Skeletal muscle satellite cell (primary cell): ENCODE data around the gene VASP. TPM values are rescaled to one million over a fixed set of nuclear protein-coding genes. Genes with fewer than 3 reads are reported as not detected.

Experiments
- H3K27me3 ChIP-seq: 2 replicates; pipeline ENCODE4 v1.7.0; 2013; ENCODE audit warnings: low read length; ENCODE audit not compliant: control insufficient read depth, insufficient read depth
- H3K36me3 ChIP-seq: 2 replicates; pipeline ENCODE4 v1.7.0; 2013; ENCODE audit warnings: mild to moderate bottlenecking, control low read depth, low read length; ENCODE audit not compliant: insufficient read depth
- H3K4me1 ChIP-seq: 2 replicates; pipeline ENCODE4 v1.7.0; 2013; ENCODE audit warnings: low read length; ENCODE audit not compliant: control insufficient read depth, insufficient read depth
- H3K4me2 ChIP-seq: 2 replicates; pipeline ENCODE4 v1.7.0; 2013; ENCODE audit warnings: mild to moderate bottlenecking, low read length
- H3K4me3 ChIP-seq: 2 replicates; pipeline ENCODE4 v1.7.0; 2013; ENCODE audit warnings: low read length
- H3K9ac ChIP-seq: 2 replicates; pipeline ENCODE4 v1.7.0; 2013; ENCODE audit warnings: mild to moderate bottlenecking, low read depth, low read length, moderate library complexity
- H3K9me3 ChIP-seq: replicated peaks from 2 replicates; pipeline ENCODE4 v1.7.0; 2013; ENCODE audit warnings: mild to moderate bottlenecking, control low read depth, low read length
- total RNA-seq: library from RNA; depleted of rRNA; stranded (reverse); fragments of >200 nt; gene quantifications from 2 replicates; pipeline ENCODE4 v1.2.3, GENCODE V29; 2012; rRNA removed

VASP gene
- 81.9 and 97.9 TPM in 2 replicates for total RNA-seq

- peaks cover 20% of the 10 kb centered on the region for H3K4me1 ChIP-seq
- H3K9me3 ChIP-seq: no peaks in the 10 kb centered on the region
- H3K27me3 ChIP-seq: no peaks in the 10 kb centered on the region
- H3K9ac ChIP-seq: peak within 1 kb of the TSS; percentile 81
- peak within 1 kb of the TSS; percentile 77 for H3K4me3 ChIP-seq
- H3K4me2 ChIP-seq: peak within 1 kb of the TSS; percentile 93
- peaks cover 12% of the 10 kb centered on the region for H3K36me3 ChIP-seq
These were observed at the start of gene VASP for GRCh38 chr19:45506989-45507871. VASP (plus strand) TSS chr19:45507479; CDS start chr19:45507772, 293 bp downstream.

- no peak overlapping the region for H3K9ac ChIP-seq
- no peak overlapping the region for H3K4me3 ChIP-seq
- H3K4me1 ChIP-seq: peaks cover 26% of the 10 kb centered on the region
- no peaks in the 10 kb centered on the region for H3K36me3 ChIP-seq
- H3K9me3 ChIP-seq: no peaks in the 10 kb centered on the region
- no peaks in the 10 kb centered on the region for H3K27me3 ChIP-seq
- no peak overlapping the region for H3K4me2 ChIP-seq
These were observed 49.5 kb upstream of the VASP start for GRCh38 chr19:45457776-45458175.

- Histone ChIP-seq H3K4me2 (no peak overlapping the region), H3K4me3 (no peak overlapping the region), H3K4me1 (peaks cover 9% of the 10 kb centered on the region), H3K27me3 (no peaks in the 10 kb centered on the region), H3K9me3 (no peaks in the 10 kb centered on the region), H3K9ac (no peak overlapping the region), H3K36me3 (no peaks in the 10 kb centered on the region)
These were observed 46.4 kb upstream of the VASP start for GRCh38 chr19:45460807-45461347.

- no peaks in the 10 kb centered on the region for H3K27me3 ChIP-seq
These were observed 45.1 kb upstream of the VASP start for GRCh38 chr19:45462174-45462573.

GRCh38 chr19:45463241-45463640 is 44.0 kb upstream of the VASP start:
- H3K9me3 ChIP-seq: no peaks in the 10 kb centered on the region
- H3K36me3 ChIP-seq: no peaks in the 10 kb centered on the region
- no peak overlapping the region for H3K9ac ChIP-seq
- no peaks in the 10 kb centered on the region for H3K27me3 ChIP-seq
- peaks cover 8% of the 10 kb centered on the region for H3K4me1 ChIP-seq
- H3K4me2 ChIP-seq: no peak overlapping the region
- H3K4me3 ChIP-seq: no peak overlapping the region

More at GRCh38 chr19:45462174-45462573, 45.1 kb upstream of the VASP start:
- peaks cover 3% of the 10 kb centered on the region for H3K4me1 ChIP-seq
- H3K36me3 ChIP-seq: no peaks in the 10 kb centered on the region
- no peak overlapping the region for H3K4me2 ChIP-seq
- H3K9ac ChIP-seq: no peak overlapping the region
- H3K9me3 ChIP-seq: no peaks in the 10 kb centered on the region
- no peak overlapping the region for H3K4me3 ChIP-seq

GRCh38 chr19:45464274-45464673 is 43.0 kb upstream of the VASP start:
- no peak overlapping the region for H3K4me3 ChIP-seq
- no peaks in the 10 kb centered on the region for H3K36me3 ChIP-seq
- no peak overlapping the region for H3K9ac ChIP-seq
- H3K27me3 ChIP-seq: no peaks in the 10 kb centered on the region
- no peak overlapping the region for H3K4me2 ChIP-seq
- peaks cover 11% of the 10 kb centered on the region for H3K4me1 ChIP-seq
- H3K9me3 ChIP-seq: no peaks in the 10 kb centered on the region

- Histone ChIP-seq H3K4me3 (no peak overlapping the region), H3K9me3 (no peaks in the 10 kb centered on the region), H3K36me3 (no peaks in the 10 kb centered on the region), H3K27me3 (no peaks in the 10 kb centered on the region), H3K4me1 (peaks cover 13% of the 10 kb centered on the region), H3K4me2 (no peak overlapping the region), H3K9ac (no peak overlapping the region)
These were observed 42.3 kb upstream of the VASP start for GRCh38 chr19:45464852-45465441.

GRCh38 chr19:45467115-45467455 is 40.2 kb upstream of the VASP start:
- H3K36me3 ChIP-seq: no peaks in the 10 kb centered on the region
- peak overlapping the region; percentile 90 for H3K4me3 ChIP-seq
- peak overlapping the region; percentile 90 for H3K9ac ChIP-seq
- peak overlapping the region; percentile 98 for H3K4me2 ChIP-seq
- no peaks in the 10 kb centered on the region for H3K27me3 ChIP-seq
- peaks cover 19% of the 10 kb centered on the region for H3K4me1 ChIP-seq
- no peaks in the 10 kb centered on the region for H3K9me3 ChIP-seq

GRCh38 chr19:45467456-45468158 is 39.7 kb upstream of the VASP start, which contains the start of gene FOSB:
FOSB (plus strand) TSS chr19:45467996; CDS start chr19:45468587, 591 bp downstream.
- peak within 1 kb of the TSS; percentile 98 for H3K4me2 ChIP-seq
- H3K9me3 ChIP-seq: no peaks in the 10 kb centered on the region
- H3K9ac ChIP-seq: peak within 1 kb of the TSS; percentile 90
- peak within 1 kb of the TSS; percentile 90 for H3K4me3 ChIP-seq
- no peaks in the 10 kb centered on the region for H3K27me3 ChIP-seq
- H3K36me3 ChIP-seq: no peaks in the 10 kb centered on the region
- peaks cover 19% of the 10 kb centered on the region for H3K4me1 ChIP-seq

- H3K4me1 ChIP-seq: peaks cover 19% of the 10 kb centered on the region
These were observed 39.1 kb upstream of the VASP start for GRCh38 chr19:45468159-45468651.

GRCh38 chr19:45468803-45469131 is 38.5 kb upstream of the VASP start:
- H3K9me3 ChIP-seq: no peaks in the 10 kb centered on the region
- peak overlapping the region; percentile 90 for H3K9ac ChIP-seq
- no peaks in the 10 kb centered on the region for H3K36me3 ChIP-seq
- H3K4me1 ChIP-seq: peaks cover 19% of the 10 kb centered on the region
- no peaks in the 10 kb centered on the region for H3K27me3 ChIP-seq
- peak overlapping the region; percentile 98 for H3K4me2 ChIP-seq
- H3K4me3 ChIP-seq: peak overlapping the region; percentile 90

More at GRCh38 chr19:45468159-45468651, 39.1 kb upstream of the VASP start:
- Histone ChIP-seq H3K36me3 (no peaks in the 10 kb centered on the region), H3K4me2 (peak overlapping the region; percentile 98), H3K9ac (peak overlapping the region; percentile 90), H3K4me3 (peak overlapping the region; percentile 90), H3K9me3 (no peaks in the 10 kb centered on the region), H3K27me3 (no peaks in the 10 kb centered on the region)
